ENCODE results near the gene TMEM222. TPM values are rescaled to one million over a fixed set of nuclear protein-coding genes. Genes with fewer than 3 reads are reported as not detected.
"Not testable (repeated sequence)": the region's sequence is repeated elsewhere in the genome, so short reads cannot be mapped to it uniquely, and the experiment has no call there.

TMEM222 gene
- total and polyA plus RNA-seq, 2 of the 4 experiments (the other 2 are of a cell fraction): 19.9 to 54.1 TPM

DNA sequence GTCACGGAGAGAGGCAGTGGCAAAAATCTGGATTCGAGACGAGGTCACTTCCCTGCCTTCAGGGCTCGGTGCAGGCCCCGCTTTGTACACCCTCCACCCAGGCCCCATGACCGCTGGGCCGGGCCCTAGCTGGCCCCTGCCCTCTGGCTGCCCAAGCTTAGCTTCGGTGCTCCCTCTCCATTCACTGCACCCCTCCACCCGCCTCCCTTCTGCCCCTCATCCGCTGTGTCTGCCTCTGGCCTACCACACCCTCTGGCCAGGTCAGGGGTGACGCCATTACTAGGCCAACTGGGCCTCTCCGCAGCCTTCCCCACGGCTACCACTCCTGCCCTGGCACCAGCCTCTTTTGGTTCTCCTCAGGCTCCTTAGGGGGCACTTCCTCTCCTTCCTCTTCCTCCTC, 61.7 kb downstream of the TMEM222 start (continued):
- TF ChIP-seq, protein P1, sequence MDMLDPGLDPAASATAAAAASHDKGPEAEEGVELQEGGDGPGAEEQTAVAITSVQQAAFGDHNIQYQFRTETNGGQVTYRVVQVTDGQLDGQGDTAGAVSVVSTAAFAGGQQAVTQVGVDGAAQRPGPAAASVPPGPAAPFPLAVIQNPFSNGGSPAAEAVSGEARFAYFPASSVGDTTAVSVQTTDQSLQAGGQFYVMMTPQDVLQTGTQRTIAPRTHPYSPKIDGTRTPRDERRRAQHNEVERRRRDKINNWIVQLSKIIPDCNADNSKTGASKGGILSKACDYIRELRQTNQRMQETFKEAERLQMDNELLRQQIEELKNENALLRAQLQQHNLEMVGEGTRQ (IDR thresholded peaks at IDR 0.05; ENCODE audit: low read depth, low read length): no peak
- TF ChIP-seq MXI1 (IDR thresholded peaks at IDR 0.05; ENCODE audit: borderline replicate concordance, low read depth, low read length) (no peak), MAZ (IDR thresholded peaks at IDR 0.05; ENCODE audit: borderline replicate concordance, low read depth, low read length) (no peak), FOS (IDR thresholded peaks at IDR 0.05; ENCODE audit: low read depth, low read length) (no peak), CHD1 (IDR thresholded peaks at IDR 0.05; ENCODE audit: low read depth, low read length) (no peak), POLR2A (IDR thresholded peaks at IDR 0.05; ENCODE audit: low read depth, low read length) (no peak), SMC3 (IDR thresholded peaks at IDR 0.05; ENCODE audit: low read depth, low read length) (no peak)

- H3K18ac ChIP-seq (ENCODE audit: low read depth, low read length); H4K91ac ChIP-seq (ENCODE audit: insufficient read depth, low read depth, low read length); H3K4me1 ChIP-seq (ENCODE audit: control insufficient read depth, insufficient read depth, low read length); H3K9me1 ChIP-seq (ENCODE audit: insufficient read depth, low read length); H3K56ac ChIP-seq (ENCODE audit: extremely low read depth, insufficient read depth, low read length); H2BK20ac ChIP-seq (ENCODE audit: low read depth, low read length); in situ Hi-C loops (cut with MboI; ENCODE audit: low sequenced_read_pairs); H2AK5ac ChIP-seq (ENCODE audit: low read depth, low read length); BruUV-seq (replicated peaks); H3K4me3 ChIP-seq (ENCODE audit: insufficient read depth, low read depth, low read length); DNase-seq; H3K4ac ChIP-seq (ENCODE audit: low read depth, low read length); H4K20me1 ChIP-seq (ENCODE audit: insufficient read depth, low read length); H3K36me3 ChIP-seq (ENCODE audit: control insufficient read depth, insufficient read depth, low read length); H3K9me3 ChIP-seq (ENCODE audit: control insufficient read depth, insufficient read depth, low read length); dilution Hi-C loops (cut with HindIII; ENCODE audit: low sequenced_read_pairs, unreplicated experiment); H3K27ac ChIP-seq (ENCODE audit: insufficient read depth, low read length); H2BK120ac ChIP-seq (ENCODE audit: low read depth, low read length); H3K9ac ChIP-seq (ENCODE audit: low read depth, low read length); H4K5ac ChIP-seq (ENCODE audit: low read depth, low read length); H2BK15ac ChIP-seq (ENCODE audit: low read depth, low read length); H4K8ac ChIP-seq (ENCODE audit: low read depth in 2 of 2, low read length in 2 of 2); H3K4me2 ChIP-seq (ENCODE audit: low read depth, low read length); H3K23ac ChIP-seq (ENCODE audit: low read depth, low read length); intact Hi-C loops (cut with micrococcal nuclease); POLR2A ChIA-PET (ENCODE audit: unreplicated experiment); H3K14ac ChIP-seq (replicated peaks; ENCODE audit: low read depth, low read length); H2BK5ac ChIP-seq (ENCODE audit: low read depth, low read length, poor library complexity, severe bottlenecking); ATAC-seq (ENCODE audit: low read depth); H2AFZ ChIP-seq (replicated peaks; ENCODE audit: low read length, poor library complexity); H2AK9ac ChIP-seq (replicated peaks; ENCODE audit: low read depth, low read length, poor library complexity); H3K79me1 ChIP-seq (ENCODE audit: low read depth in 1 of 2, low read length in 2 of 2): not testable (repeated sequence)
- WGBS, 2 experiments (ENCODE audit: extremely low coverage in 2 of 2, insufficient read length in 1 of 2): no CpG with 5 or more reads among the region's 3 CpGs
- CTCF ChIA-PET: interaction anchor here (1.0 to 1.1 kb wide), 2 partner anchors 85 to 124 kb away, joined by 3 to 4 read pairs; no protein-coding TSS in a partner anchor
- H3K27me3 ChIP-seq (ENCODE audit: control insufficient read depth, insufficient read depth, low read length): peaks cover 32% of the 10 kb centered on the region
Measured at GRCh38 chr1:27384797-27385196, 62.8 kb downstream of the TMEM222 start.

Small RNA genes within 50 kb of the gene (microRNA-seq; reads per million reads assigned to microRNA genes)
- gene RNU6-48P (ENCODE audit: insufficient read depth, insufficient read length): not detected

Small RNA genes within 50 kb of the gene (small RNA-seq; reads per million reads assigned to genes)
- gene RNU6-48P: 0.49 to 24.7 (median 2.7) reads per million in 5 experiments

Other genes starting within 250 kb of the TMEM222 start
- 1.9 and 2.0 TPM in 2 replicates for gene SLC9A1, start 167.0 kb upstream of the TMEM222 start, total RNA-seq (2012; rRNA removed)
- 20.5 and 21.2 TPM in 2 replicates for gene SLC9A1, start 167.0 kb upstream of the TMEM222 start, polyA plus RNA-seq (2012; rRNA removed)
- gene WDTC1, start 87.5 kb upstream of the TMEM222 start, total RNA-seq (2012; rRNA removed): 9.9 and 10.0 TPM in 2 replicates
- 15.2 and 16.4 TPM in 2 replicates for gene WDTC1, start 87.5 kb upstream of the TMEM222 start, polyA plus RNA-seq (2012; rRNA removed)
- 0.18 and 0.28 TPM in 2 replicates for gene SYTL1, start 19.9 kb downstream of the TMEM222 start, total RNA-seq (2012; rRNA removed)
- gene SYTL1, start 19.9 kb downstream of the TMEM222 start, polyA plus RNA-seq (2012; rRNA removed): 1.0 and 1.3 TPM in 2 replicates
- gene MAP3K6, start 44.8 kb downstream of the TMEM222 start, total RNA-seq (2012; rRNA removed): 4.8 and 5.3 TPM in 2 replicates
- 15.9 and 17.3 TPM in 2 replicates for gene MAP3K6, start 44.8 kb downstream of the TMEM222 start, polyA plus RNA-seq (2012; rRNA removed)
- gene FCN3, start 52.7 kb downstream of the TMEM222 start, total RNA-seq (2012; rRNA removed): not detected in 2 replicates
- not detected in 2 replicates for gene FCN3, start 52.7 kb downstream of the TMEM222 start, polyA plus RNA-seq (2012; rRNA removed)
- not detected in 2 replicates for gene CD164L2, start 61.2 kb downstream of the TMEM222 start, total RNA-seq (2012; rRNA removed)
- gene CD164L2, start 61.2 kb downstream of the TMEM222 start, polyA plus RNA-seq (2012; rRNA removed): not detected in 2 replicates
- 0.72 and 0.83 TPM in 2 replicates for gene GPR3, start 70.5 kb downstream of the TMEM222 start, total RNA-seq (2012; rRNA removed)
- gene GPR3, start 70.5 kb downstream of the TMEM222 start, polyA plus RNA-seq (2012; rRNA removed): 4.8 and 5.4 TPM in 2 replicates
- 7.5 and 7.9 TPM in 2 replicates for gene WASF2, start 168.0 kb downstream of the TMEM222 start, total RNA-seq (2012; rRNA removed)
- 45.0 and 45.4 TPM in 2 replicates for gene WASF2, start 168.0 kb downstream of the TMEM222 start, polyA plus RNA-seq (2012; rRNA removed)

All from IMR-90 (cell line).